ENCODE measurements around the gene EDRF1. TPM values are rescaled to one million over a fixed set of nuclear protein-coding genes. Genes with fewer than 3 reads are reported as not detected.

The EDRF1 gene
- total RNA-seq, 1 experiment from 2014 or later: 40.5 TPM

DNA sequence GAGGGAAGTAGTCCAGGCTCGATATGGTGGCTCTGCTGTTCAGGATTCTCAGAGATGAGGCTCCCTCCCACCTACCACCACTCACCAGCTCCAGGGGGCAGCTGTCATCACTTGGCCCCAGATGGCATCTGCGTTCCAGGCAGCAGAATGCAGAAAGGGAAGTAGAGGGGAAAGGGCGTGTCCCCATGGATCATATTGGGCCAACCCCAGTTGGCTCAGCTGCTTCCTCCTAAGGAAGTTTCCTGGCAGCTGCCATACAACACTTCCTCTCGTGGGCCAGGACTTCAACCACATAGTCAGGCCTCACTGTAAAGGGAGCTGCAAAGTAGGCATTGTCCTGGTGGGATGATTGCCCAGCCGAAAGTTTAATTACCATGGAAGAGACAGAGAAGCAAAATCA lies 34.9 kb upstream of the EDRF1 start:
- TF ChIP-seq, protein P1, sequence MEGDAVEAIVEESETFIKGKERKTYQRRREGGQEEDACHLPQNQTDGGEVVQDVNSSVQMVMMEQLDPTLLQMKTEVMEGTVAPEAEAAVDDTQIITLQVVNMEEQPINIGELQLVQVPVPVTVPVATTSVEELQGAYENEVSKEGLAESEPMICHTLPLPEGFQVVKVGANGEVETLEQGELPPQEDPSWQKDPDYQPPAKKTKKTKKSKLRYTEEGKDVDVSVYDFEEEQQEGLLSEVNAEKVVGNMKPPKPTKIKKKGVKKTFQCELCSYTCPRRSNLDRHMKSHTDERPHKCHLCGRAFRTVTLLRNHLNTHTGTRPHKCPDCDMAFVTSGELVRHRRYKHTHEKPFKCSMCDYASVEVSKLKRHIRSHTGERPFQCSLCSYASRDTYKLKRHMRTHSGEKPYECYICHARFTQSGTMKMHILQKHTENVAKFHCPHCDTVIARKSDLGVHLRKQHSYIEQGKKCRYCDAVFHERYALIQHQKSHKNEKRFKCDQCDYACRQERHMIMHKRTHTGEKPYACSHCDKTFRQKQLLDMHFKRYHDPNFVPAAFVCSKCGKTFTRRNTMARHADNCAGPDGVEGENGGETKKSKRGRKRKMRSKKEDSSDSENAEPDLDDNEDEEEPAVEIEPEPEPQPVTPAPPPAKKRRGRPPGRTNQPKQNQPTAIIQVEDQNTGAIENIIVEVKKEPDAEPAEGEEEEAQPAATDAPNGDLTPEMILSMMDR (conservative IDR thresholded peaks at IDR 0.05; ENCODE audit: low read depth, low read length): no peak
- no peak for TF ChIP-seq EZH2 (IDR thresholded peaks at IDR 0.05; ENCODE audit: borderline replicate concordance, low read depth, low read length, poor library complexity, severe bottlenecking)
- Histone ChIP-seq H3K36me3 (ENCODE audit: insufficient read depth, low read length, poor library complexity, severe bottlenecking) (no peaks in the 10 kb centered on the region), H3K9me3 (ENCODE audit: low read depth, low read length, poor library complexity, severe bottlenecking) (no peaks in the 10 kb centered on the region), H3K27ac (ENCODE audit: low read depth, low read length, poor library complexity, severe bottlenecking) (no peak overlapping the region), H3K27me3 (replicated peaks; ENCODE audit: insufficient read depth, low read depth, low read length, poor library complexity) (no peaks in the 10 kb centered on the region), H3K4me1 (ENCODE audit: insufficient read depth, low read length, poor library complexity, severe bottlenecking) (no peaks in the 10 kb centered on the region), H3K4me3 (ENCODE audit: low read depth, low read length, poor library complexity, severe bottlenecking) (no peak overlapping the region)
- BruUV-seq (replicated peaks): no TSS peak
- CTCF ChIA-PET: no interaction called here
- POLR2A ChIA-PET (ENCODE audit: low non-redundant PET): no interaction called here
- intact Hi-C loops (cut with micrococcal nuclease; ENCODE audit: unreplicated experiment): no loop called here
- no peak for DNase-seq (ENCODE audit: low spot score)

DNA sequence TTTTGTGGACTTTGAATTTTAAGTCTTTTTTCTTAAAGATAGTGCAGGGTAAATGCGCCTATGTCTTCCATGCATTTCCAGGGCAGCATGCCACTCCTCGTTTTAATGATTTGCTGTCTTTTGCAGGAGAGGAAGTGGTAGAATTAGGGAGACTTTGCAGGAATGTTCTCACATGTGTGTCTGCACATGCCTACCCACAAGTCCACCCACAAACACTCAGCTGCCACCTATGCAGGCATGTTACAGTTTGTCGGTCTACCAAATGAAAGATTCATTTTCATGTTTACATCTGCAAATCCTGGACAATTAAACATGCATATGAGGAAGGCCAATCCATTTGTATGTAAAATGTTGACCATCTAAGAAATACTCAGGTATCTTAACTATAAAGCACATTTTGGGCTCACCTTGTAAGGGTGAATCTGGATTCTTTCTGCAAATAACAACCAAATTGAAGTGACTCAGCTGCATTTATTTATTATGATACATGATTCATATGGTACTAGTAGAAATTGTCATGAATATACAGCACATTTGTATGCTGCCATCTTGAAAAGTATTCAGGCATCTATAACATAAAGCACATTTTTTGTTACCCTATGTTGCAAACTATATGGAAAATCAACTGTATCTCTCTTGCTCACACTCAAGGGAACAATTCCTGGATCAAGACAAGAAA lies 31.9 kb upstream of the EDRF1 start:
- no peak overlapping the region for H3K4me3 ChIP-seq (ENCODE audit: low read depth, low read length, poor library complexity, severe bottlenecking)
- no peak for TF ChIP-seq EZH2 (IDR thresholded peaks at IDR 0.05; ENCODE audit: borderline replicate concordance, low read depth, low read length, poor library complexity, severe bottlenecking)
- TF ChIP-seq, protein P1 (conservative IDR thresholded peaks at IDR 0.05; ENCODE audit: low read depth, low read length): no peak
- H3K36me3 ChIP-seq (ENCODE audit: insufficient read depth, low read length, poor library complexity, severe bottlenecking): no peaks in the 10 kb centered on the region
- intact Hi-C loops (cut with micrococcal nuclease; ENCODE audit: unreplicated experiment): no loop called here
- no peak for DNase-seq (ENCODE audit: low spot score)
- no peak overlapping the region for H3K27ac ChIP-seq (ENCODE audit: low read depth, low read length, poor library complexity, severe bottlenecking)
- H3K4me1 ChIP-seq (ENCODE audit: insufficient read depth, low read length, poor library complexity, severe bottlenecking): peaks cover 25% of the 10 kb centered on the region
- BruUV-seq (replicated peaks): no TSS peak
- H3K9me3 ChIP-seq (ENCODE audit: low read depth, low read length, poor library complexity, severe bottlenecking): no peaks in the 10 kb centered on the region
- ChIA-PET POLR2A (ENCODE audit: low non-redundant PET) (no interaction called here), CTCF (no interaction called here)
- H3K27me3 ChIP-seq (replicated peaks; ENCODE audit: insufficient read depth, low read depth, low read length, poor library complexity): no peaks in the 10 kb centered on the region

DNA sequence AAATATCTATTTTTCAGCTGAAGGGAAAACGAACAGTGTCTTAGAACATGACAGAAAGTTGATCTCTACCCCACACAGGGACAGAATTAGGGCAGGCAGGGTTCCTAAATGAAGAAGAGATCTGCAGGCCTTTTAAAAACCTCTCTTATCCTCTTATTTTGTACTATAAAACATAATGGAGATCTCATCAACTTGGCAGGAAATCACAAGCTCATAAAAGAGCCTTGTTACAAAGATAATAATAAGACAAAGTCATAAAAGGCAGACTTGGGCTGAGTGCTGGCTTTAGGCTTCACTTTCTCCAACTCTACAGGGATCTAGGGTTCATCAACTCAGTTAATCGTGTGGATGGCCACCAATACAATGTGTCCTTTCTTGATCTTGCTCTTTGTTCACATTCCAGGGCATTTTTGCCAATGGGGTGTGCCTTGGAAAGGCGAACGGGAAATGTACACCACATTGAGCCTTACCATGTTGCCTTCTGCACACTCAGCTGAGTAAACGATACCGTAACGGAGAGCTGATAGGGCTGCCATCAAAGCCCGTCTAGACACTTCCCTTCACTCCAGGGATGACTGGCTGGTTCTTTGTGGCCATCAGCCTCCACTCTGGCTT lies 29.4 kb upstream of the EDRF1 start:
- peak; percentile 71 for DNase-seq (ENCODE audit: low spot score)
- Histone ChIP-seq H3K36me3 (ENCODE audit: insufficient read depth, low read length, poor library complexity, severe bottlenecking) (no peaks in the 10 kb centered on the region), H3K27me3 (replicated peaks; ENCODE audit: insufficient read depth, low read depth, low read length, poor library complexity) (no peaks in the 10 kb centered on the region), H3K9me3 (ENCODE audit: low read depth, low read length, poor library complexity, severe bottlenecking) (no peaks in the 10 kb centered on the region), H3K27ac (ENCODE audit: low read depth, low read length, poor library complexity, severe bottlenecking) (no peak overlapping the region), H3K4me1 (ENCODE audit: insufficient read depth, low read length, poor library complexity, severe bottlenecking) (peaks cover 34% of the 10 kb centered on the region), H3K4me3 (ENCODE audit: low read depth, low read length, poor library complexity, severe bottlenecking) (no peak overlapping the region)
- no TSS peak for BruUV-seq (replicated peaks)
- CTCF ChIA-PET: no interaction called here
- TF ChIP-seq EZH2 (IDR thresholded peaks at IDR 0.05; ENCODE audit: borderline replicate concordance, low read depth, low read length, poor library complexity, severe bottlenecking): no peak
- TF ChIP-seq, protein P1 (conservative IDR thresholded peaks at IDR 0.05; ENCODE audit: low read depth, low read length): no peak
- POLR2A ChIA-PET (ENCODE audit: low non-redundant PET): no interaction called here
- intact Hi-C loops (cut with micrococcal nuclease; ENCODE audit: unreplicated experiment): no loop called here

Measured in A673 (cell line).